GM12872 (cell line): ENCODE data around the gene ACSS1.

Experiments used
- CTCF ChIP-seq: IDR thresholded peaks from 3 replicates; pipeline ENCODE4 v1.5.1; 2011; ENCODE audit warnings: low read depth, mild to moderate bottlenecking, low read length, moderate library complexity; ENCODE audit not compliant: insufficient read depth

The ACSS1 gene

GRCh38 chr20:25089096-25089495 lies 31.2 kb upstream of the ACSS1 start:
- no peak for TF ChIP-seq CTCF

DNA sequence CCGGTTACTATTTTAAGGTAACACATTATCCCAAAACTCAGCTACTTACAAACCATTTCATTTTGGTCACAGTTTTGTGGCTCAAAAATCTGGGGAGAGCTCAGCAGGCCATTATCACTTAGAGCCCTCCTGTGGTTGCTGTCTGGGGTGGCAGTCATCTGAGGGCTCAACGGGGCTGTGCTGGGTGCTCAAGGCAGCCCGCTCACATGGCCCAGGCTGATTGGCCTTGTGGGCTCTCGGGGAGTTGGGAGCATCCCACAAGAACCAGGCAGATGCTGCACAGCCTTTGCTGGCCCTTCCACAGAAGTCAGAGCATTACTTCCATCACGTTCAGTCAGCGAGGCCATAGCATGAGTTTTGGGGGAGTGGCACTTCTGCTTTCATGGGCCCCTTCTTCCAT lies 30.3 kb upstream of the ACSS1 start:
- TF ChIP-seq CTCF = no peak

GRCh38 chr20:25087186-25087929 lies 29.4 kb upstream of the ACSS1 start:
- TF ChIP-seq CTCF = no peak

- no peak for TF ChIP-seq CTCF
Observed at GRCh38 chr20:25085756-25086495, 28.0 kb upstream of the ACSS1 start.

- TF ChIP-seq CTCF = no peak
Observed at GRCh38 chr20:25084626-25085187, 26.8 kb upstream of the ACSS1 start.

- peak; percentile 53 for TF ChIP-seq CTCF
Observed at GRCh38 chr20:25083773-25084625, 26.1 kb upstream of the ACSS1 start.
